Fibroblast of pulmonary artery (primary cell): ENCODE measurements around the gene PLXNA4.

Experiments
- DNase-seq: peaks from one replicate; pipeline ENCODE4 v3.0.0-alpha.2; 2010; ENCODE audit warnings: low read depth
- H3K4me3 ChIP-seq: replicated peaks from 2 replicates; pipeline ENCODE4 v1.5.1; 2011; ENCODE audit warnings: low read depth, mild to moderate bottlenecking, control low read depth, low read length, moderate library complexity
- CTCF ChIP-seq: IDR thresholded peaks from 2 replicates; pipeline ENCODE4 v1.5.1; 2011; ENCODE audit warnings: mild to moderate bottlenecking, control low read depth, low read length, inconsistent platforms; ENCODE audit errors: missing control alignments

Gene PLXNA4

GRCh38 chr7:132463922-132464321 is 112.3 kb downstream of the PLXNA4 start:
- no peak overlapping the region for H3K4me3 ChIP-seq
- TF ChIP-seq CTCF = no peak
- no peak for DNase-seq

- no peak overlapping the region for H3K4me3 ChIP-seq
- no peak for DNase-seq
- no peak for TF ChIP-seq CTCF
These were observed 113.8 kb downstream of the PLXNA4 start for GRCh38 chr7:132462478-132462877.

- no peak overlapping the region for H3K4me3 ChIP-seq
- no peak for TF ChIP-seq CTCF
- DNase-seq = no peak
These were observed 115.2 kb downstream of the PLXNA4 start for GRCh38 chr7:132461032-132461592.

GRCh38 chr7:132458729-132459128 is 117.5 kb downstream of the PLXNA4 start:
- H3K4me3 ChIP-seq = no peak overlapping the region
- no peak for DNase-seq
- no peak for TF ChIP-seq CTCF

GRCh38 chr7:132457658-132458057 is 118.6 kb downstream of the PLXNA4 start:
- TF ChIP-seq CTCF = no peak
- no peak overlapping the region for H3K4me3 ChIP-seq
- no peak for DNase-seq

GRCh38 chr7:132456418-132456817 is 119.9 kb downstream of the PLXNA4 start:
- no peak for TF ChIP-seq CTCF
- no peak overlapping the region for H3K4me3 ChIP-seq
- no peak for DNase-seq

- TF ChIP-seq CTCF = no peak
- no peak overlapping the region for H3K4me3 ChIP-seq
- no peak for DNase-seq
These were observed 120.9 kb downstream of the PLXNA4 start for GRCh38 chr7:132455378-132455777.
